ENCODE measurements around the gene C20orf202.

Gene C20orf202

DNA sequence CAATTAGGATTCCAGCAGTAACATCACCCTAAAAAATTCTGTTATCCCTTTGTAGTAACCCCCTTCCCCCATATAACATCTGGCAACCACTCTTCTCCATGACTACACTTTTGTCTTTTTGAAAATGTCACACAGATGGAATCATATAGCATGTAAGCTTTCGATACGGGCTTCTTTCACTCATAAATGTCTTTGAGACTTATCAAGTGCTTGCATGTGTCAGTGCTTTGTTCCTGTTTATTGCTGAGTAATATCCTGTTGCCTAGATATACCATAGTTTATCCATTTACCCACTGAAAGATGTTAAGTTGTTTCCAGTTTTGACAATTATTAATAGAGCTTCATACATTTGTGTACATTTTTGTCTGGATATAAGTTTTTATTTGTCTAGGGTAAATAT lies 52.4 kb downstream of the C20orf202 start:
- no peak for DNase-seq

Data from activated CD4-positive, alpha-beta T cell treated with anti-CD3 and anti-CD28 coated beads, Interleukin-2, amount 50 U/mL, for 16 hours (primary cell).